Endothelial cell of umbilical vein (primary cell): ENCODE results near the gene WTAP.

Source experiments
- EZH2 ChIP-seq: IDR thresholded peaks from 2 replicates; pipeline ENCODE4 v1.6.1; 2012; ENCODE audit warnings: borderline replicate concordance, low read depth, mild to moderate bottlenecking, moderate library complexity, low read length, inconsistent platforms; ENCODE audit not compliant: severe bottlenecking
- FOS ChIP-seq: IDR thresholded peaks from 2 replicates; pipeline ENCODE4 v1.6.1; 2011; ENCODE audit warnings: mild to moderate bottlenecking, low read length, moderate library complexity, borderline replicate concordance; ENCODE audit not compliant: insufficient read depth
- JUN ChIP-seq: IDR thresholded peaks from 2 replicates; pipeline ENCODE4 v1.6.1; 2011; ENCODE audit warnings: borderline replicate concordance, low read depth; ENCODE audit not compliant: insufficient read length, insufficient read depth
- POLR2A ChIP-seq: IDR thresholded peaks from 2 replicates; pipeline ENCODE4 v1.6.1; 2012; ENCODE audit warnings: low read depth, mild to moderate bottlenecking, control low read depth, low read length
- TF ChIP-seq, protein P1 (sequence below), 2 donors: IDR thresholded peaks; 1 replicate in 1 of 2; 2 replicates in 1 of 2; pipeline ENCODE4 v1.5.1; 2011; ENCODE audit warnings: low read length in 2 of 2, mild to moderate bottlenecking in 2 of 2, moderate library complexity in 2 of 2, control low read depth in 1 of 2, inconsistent platforms in 1 of 2, low read depth in 1 of 2; ENCODE audit not compliant: insufficient read depth in 1 of 2; ENCODE audit errors: extremely low read depth in 1 of 2
- TF ChIP-seq, protein P2 (sequence below): IDR thresholded peaks from 2 replicates; pipeline ENCODE4 v1.6.1; 2011; ENCODE audit not compliant: insufficient read depth, insufficient read length

DNA sequence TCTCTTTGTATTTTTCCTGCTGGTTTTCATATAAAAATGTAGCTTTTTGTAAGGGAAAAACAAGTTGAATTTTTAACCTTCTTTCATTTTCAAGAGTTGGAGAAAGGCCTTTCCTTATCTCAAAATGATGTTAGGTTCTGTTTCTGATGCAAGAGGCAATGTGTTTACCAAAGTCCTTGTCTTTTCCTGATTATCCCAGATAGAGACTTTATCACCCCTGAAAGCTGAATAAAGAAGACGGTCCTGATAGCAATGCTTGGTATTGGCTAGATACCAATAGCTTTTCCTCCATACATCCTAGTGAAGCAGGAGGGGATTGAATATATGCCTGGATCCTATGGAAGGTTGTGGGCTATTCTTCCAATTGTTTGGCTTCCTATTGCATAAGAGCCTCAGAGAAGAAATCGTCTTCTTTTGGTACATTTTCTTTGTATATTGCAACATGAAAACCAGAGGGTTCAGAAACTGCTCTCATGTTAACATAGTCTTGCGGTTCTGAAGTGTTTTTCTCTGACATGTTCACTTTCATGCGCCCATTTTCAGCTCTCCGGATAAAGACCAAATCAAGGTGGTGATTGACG is 78.2 kb downstream of the WTAP start:
- TF ChIP-seq, protein P1, sequence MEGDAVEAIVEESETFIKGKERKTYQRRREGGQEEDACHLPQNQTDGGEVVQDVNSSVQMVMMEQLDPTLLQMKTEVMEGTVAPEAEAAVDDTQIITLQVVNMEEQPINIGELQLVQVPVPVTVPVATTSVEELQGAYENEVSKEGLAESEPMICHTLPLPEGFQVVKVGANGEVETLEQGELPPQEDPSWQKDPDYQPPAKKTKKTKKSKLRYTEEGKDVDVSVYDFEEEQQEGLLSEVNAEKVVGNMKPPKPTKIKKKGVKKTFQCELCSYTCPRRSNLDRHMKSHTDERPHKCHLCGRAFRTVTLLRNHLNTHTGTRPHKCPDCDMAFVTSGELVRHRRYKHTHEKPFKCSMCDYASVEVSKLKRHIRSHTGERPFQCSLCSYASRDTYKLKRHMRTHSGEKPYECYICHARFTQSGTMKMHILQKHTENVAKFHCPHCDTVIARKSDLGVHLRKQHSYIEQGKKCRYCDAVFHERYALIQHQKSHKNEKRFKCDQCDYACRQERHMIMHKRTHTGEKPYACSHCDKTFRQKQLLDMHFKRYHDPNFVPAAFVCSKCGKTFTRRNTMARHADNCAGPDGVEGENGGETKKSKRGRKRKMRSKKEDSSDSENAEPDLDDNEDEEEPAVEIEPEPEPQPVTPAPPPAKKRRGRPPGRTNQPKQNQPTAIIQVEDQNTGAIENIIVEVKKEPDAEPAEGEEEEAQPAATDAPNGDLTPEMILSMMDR (IDR thresholded peaks at IDR 0.05; ENCODE audit: extremely low read depth in 1 of 2, insufficient read depth in 1 of 2, low read depth in 1 of 2, low read length in 2 of 2) = no peak
- no peak for TF ChIP-seq JUN
- TF ChIP-seq FOS = no peak
- TF ChIP-seq, protein P2, sequence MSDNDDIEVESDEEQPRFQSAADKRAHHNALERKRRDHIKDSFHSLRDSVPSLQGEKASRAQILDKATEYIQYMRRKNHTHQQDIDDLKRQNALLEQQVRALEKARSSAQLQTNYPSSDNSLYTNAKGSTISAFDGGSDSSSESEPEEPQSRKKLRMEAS = no peak
- TF ChIP-seq POLR2A = no peak
- TF ChIP-seq EZH2 = no peak
